Panc1 (cell line): ENCODE data around the gene ESYT2. TPM values are rescaled to one million over a fixed set of nuclear protein-coding genes. Genes with fewer than 3 reads are reported as not detected.

Experiments used
- ATAC-seq: fragments of 200-7000 bp; cut with Tn5 transposase; 2 replicates; pipeline ENCODE4 v1.9.1; 2020; ENCODE audit warnings: mild to moderate bottlenecking, moderate library complexity
- BruUV-seq: library from RNA; stranded (reverse); fragments of 400-500 nt; replicated peaks from 2 replicates; lab custom pipeline; 2021; lab: Mats Ljungman, UMichigan
- CTCF ChIA-PET: fragments of 300-600 bp; sonication (Branson Sonifier 250); formaldehyde crosslinking; loops from one replicate; lab custom pipeline; 2022; ENCODE audit warnings: antibody characterized with exemption; lab: Charles Lee
- POLR2A ChIA-PET: fragments of 300-600 bp; sonication (Branson Sonifier 250); formaldehyde crosslinking; loops from one replicate; lab custom pipeline; 2022; ENCODE audit warnings: antibody characterized with exemption; lab: Charles Lee
- DNase-seq: peaks from one replicate; pipeline ENCODE4 v3.0.0-alpha.2; 2010; ENCODE audit warnings: low read depth, low spot score
- H3K27ac ChIP-seq: 2 replicates; pipeline ENCODE4 v1.5.1; 2011; ENCODE audit warnings: mild to moderate bottlenecking, low read length, inconsistent platforms
- H3K27me3 ChIP-seq: fragments of 200-500 bp; sonication (Bioruptor generic); 2 replicates; pipeline ENCODE4 v1.6.0; 2014; ENCODE audit warnings: low read length, inconsistent platforms; ENCODE audit not compliant: control insufficient read depth, insufficient read depth
- H3K36me3 ChIP-seq: fragments of 200-500 bp; sonication (Bioruptor generic); 2 replicates; pipeline ENCODE4 v1.5.1; 2014; ENCODE audit warnings: inconsistent platforms, mild to moderate bottlenecking, low read length, moderate library complexity; ENCODE audit not compliant: control insufficient read depth, insufficient read depth
- H3K4me1 ChIP-seq: 2 replicates; pipeline ENCODE4 v1.5.1; 2011; ENCODE audit warnings: inconsistent platforms, mild to moderate bottlenecking, low read length, moderate library complexity; ENCODE audit not compliant: control insufficient read depth, insufficient read depth
- H3K4me3 ChIP-seq, 2 experiments: 2 replicates each; pipeline ENCODE4 v1.5.1; 2011 to 2012; ENCODE audit warnings: low read depth in 2 of 2, low read length in 2 of 2, mild to moderate bottlenecking in 2 of 2, inconsistent platforms in 1 of 2, moderate library complexity in 1 of 2
- H3K9me3 ChIP-seq: fragments of 200-500 bp; sonication (Bioruptor generic); 2 replicates; pipeline ENCODE4 v1.5.1; 2014; ENCODE audit warnings: low read depth, mild to moderate bottlenecking, inconsistent platforms, low read length, moderate library complexity; ENCODE audit not compliant: control insufficient read depth, insufficient read depth
- POLR2AphosphoS5 ChIP-seq: IDR thresholded peaks from 2 replicates; pipeline ENCODE4 v1.6.1; 2012; ENCODE audit warnings: mild to moderate bottlenecking, low read depth, low read length, moderate library complexity
- SIN3A ChIP-seq: IDR thresholded peaks from 2 replicates; pipeline ENCODE4 v1.6.1; 2012; ENCODE audit warnings: low read depth, mild to moderate bottlenecking, low read length, moderate library complexity, borderline replicate concordance; ENCODE audit not compliant: insufficient read depth
- TCF7L2 ChIP-seq: IDR thresholded peaks from 2 replicates; pipeline ENCODE4 v1.6.1; 2011; ENCODE audit warnings: mild to moderate bottlenecking, low read depth, low read length, inconsistent platforms
- in situ Hi-C: cut with HindIII; loops from 2 replicates; pipeline ENCODE4 v1.10.0; 2016; ENCODE audit warnings: low sequenced_read_pairs, low pct_unique_long_range_greater_than_20kb
- intact Hi-C: fragments of 100-400 bp; cut with micrococcal nuclease; formaldehyde crosslinking; loops from one replicate; pipeline ENCODE4 v1.10.0; 2022; ENCODE audit not compliant: unreplicated experiment
- total RNA-seq: library from RNA; stranded (reverse); gene quantifications from one replicate; pipeline ENCODE4 v1.2.1, GENCODE V29; 2021; ENCODE audit not compliant: unreplicated experiment
- TF ChIP-seq, protein P1 (sequence below): fragments of 450-650 bp; IDR thresholded peaks from 2 replicates; pipeline ENCODE4 v1.5.1; 2017; ENCODE audit warnings: mild to moderate bottlenecking
- TF ChIP-seq, protein P2 (sequence below), 2 experiments: IDR thresholded peaks; 2 replicates each; pipeline ENCODE4 v1.6.1; 2011 to 2012; ENCODE audit warnings: low read depth in 2 of 2, control low read depth in 1 of 2, low read length in 1 of 2, mild to moderate bottlenecking in 1 of 2, moderate library complexity in 1 of 2; ENCODE audit not compliant: insufficient read depth in 1 of 2

The ESYT2 gene
- total RNA-seq, 1 experiment from 2014 or later = 92.7 TPM

DNA sequence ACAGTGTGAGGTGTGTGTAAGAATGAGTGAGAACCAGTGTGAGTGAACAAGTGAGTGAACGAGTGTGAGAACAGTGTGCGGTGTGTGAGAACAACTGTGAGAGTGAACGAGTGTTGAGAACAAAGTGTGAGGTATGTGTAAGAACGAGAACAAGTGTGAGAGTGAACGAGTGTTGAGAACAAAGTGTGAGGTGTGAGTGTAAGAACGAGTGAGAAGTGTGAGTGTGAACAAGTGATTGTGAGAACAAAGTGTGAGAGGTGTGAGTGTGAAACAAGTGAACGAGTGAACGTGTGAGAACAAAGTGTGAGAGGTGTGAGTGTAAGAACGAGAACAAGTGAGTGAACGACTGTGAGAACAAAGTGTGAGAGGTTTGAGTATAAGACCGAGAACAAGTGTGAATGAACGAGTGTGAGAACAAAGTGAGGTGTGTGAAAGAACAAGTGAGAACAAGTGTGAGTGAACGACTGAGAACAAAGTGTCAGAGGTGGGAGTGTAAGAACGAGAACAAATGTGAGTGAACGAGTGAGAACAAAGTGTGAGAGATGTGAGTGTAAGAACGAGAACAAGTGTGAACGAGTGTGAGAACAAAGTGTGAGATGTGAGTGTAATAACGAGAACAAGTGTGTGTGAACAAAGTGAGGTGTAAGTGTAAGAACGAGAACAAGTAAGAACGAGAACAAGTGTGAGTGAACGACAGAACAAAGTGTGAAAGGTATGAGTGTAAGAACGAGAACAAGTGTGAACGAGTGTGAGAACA, 47.9 kb downstream of the ESYT2 start:
- Histone ChIP-seq H3K27ac (no peak overlapping the region), H3K4me3 (no peak overlapping the region), H3K27me3 (no peaks in the 10 kb centered on the region), H3K4me1 (no peaks in the 10 kb centered on the region), H3K9me3 (no peaks in the 10 kb centered on the region), H3K36me3 (no peaks in the 10 kb centered on the region; the same call in none of the 2 replicates)
- BruUV-seq = no TSS peak
- ChIA-PET POLR2A (no interaction called here), CTCF (no interaction called here)
- intact Hi-C loops = no loop called here
- TF ChIP-seq, protein P1, sequence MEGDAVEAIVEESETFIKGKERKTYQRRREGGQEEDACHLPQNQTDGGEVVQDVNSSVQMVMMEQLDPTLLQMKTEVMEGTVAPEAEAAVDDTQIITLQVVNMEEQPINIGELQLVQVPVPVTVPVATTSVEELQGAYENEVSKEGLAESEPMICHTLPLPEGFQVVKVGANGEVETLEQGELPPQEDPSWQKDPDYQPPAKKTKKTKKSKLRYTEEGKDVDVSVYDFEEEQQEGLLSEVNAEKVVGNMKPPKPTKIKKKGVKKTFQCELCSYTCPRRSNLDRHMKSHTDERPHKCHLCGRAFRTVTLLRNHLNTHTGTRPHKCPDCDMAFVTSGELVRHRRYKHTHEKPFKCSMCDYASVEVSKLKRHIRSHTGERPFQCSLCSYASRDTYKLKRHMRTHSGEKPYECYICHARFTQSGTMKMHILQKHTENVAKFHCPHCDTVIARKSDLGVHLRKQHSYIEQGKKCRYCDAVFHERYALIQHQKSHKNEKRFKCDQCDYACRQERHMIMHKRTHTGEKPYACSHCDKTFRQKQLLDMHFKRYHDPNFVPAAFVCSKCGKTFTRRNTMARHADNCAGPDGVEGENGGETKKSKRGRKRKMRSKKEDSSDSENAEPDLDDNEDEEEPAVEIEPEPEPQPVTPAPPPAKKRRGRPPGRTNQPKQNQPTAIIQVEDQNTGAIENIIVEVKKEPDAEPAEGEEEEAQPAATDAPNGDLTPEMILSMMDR = no peak
- TF ChIP-seq SIN3A = no peak
- TF ChIP-seq POLR2AphosphoS5 = no peak
- TF ChIP-seq TCF7L2 = no peak
- TF ChIP-seq, protein P2, sequence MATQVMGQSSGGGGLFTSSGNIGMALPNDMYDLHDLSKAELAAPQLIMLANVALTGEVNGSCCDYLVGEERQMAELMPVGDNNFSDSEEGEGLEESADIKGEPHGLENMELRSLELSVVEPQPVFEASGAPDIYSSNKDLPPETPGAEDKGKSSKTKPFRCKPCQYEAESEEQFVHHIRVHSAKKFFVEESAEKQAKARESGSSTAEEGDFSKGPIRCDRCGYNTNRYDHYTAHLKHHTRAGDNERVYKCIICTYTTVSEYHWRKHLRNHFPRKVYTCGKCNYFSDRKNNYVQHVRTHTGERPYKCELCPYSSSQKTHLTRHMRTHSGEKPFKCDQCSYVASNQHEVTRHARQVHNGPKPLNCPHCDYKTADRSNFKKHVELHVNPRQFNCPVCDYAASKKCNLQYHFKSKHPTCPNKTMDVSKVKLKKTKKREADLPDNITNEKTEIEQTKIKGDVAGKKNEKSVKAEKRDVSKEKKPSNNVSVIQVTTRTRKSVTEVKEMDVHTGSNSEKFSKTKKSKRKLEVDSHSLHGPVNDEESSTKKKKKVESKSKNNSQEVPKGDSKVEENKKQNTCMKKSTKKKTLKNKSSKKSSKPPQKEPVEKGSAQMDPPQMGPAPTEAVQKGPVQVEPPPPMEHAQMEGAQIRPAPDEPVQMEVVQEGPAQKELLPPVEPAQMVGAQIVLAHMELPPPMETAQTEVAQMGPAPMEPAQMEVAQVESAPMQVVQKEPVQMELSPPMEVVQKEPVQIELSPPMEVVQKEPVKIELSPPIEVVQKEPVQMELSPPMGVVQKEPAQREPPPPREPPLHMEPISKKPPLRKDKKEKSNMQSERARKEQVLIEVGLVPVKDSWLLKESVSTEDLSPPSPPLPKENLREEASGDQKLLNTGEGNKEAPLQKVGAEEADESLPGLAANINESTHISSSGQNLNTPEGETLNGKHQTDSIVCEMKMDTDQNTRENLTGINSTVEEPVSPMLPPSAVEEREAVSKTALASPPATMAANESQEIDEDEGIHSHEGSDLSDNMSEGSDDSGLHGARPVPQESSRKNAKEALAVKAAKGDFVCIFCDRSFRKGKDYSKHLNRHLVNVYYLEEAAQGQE (IDR thresholded peaks at IDR 0.05; ENCODE audit: insufficient read depth in 1 of 2, low read depth in 2 of 2, low read length in 1 of 2) = no peak
- ATAC-seq (no peak), DNase-seq (no peak)
- in situ Hi-C loops = no loop called here

DNA sequence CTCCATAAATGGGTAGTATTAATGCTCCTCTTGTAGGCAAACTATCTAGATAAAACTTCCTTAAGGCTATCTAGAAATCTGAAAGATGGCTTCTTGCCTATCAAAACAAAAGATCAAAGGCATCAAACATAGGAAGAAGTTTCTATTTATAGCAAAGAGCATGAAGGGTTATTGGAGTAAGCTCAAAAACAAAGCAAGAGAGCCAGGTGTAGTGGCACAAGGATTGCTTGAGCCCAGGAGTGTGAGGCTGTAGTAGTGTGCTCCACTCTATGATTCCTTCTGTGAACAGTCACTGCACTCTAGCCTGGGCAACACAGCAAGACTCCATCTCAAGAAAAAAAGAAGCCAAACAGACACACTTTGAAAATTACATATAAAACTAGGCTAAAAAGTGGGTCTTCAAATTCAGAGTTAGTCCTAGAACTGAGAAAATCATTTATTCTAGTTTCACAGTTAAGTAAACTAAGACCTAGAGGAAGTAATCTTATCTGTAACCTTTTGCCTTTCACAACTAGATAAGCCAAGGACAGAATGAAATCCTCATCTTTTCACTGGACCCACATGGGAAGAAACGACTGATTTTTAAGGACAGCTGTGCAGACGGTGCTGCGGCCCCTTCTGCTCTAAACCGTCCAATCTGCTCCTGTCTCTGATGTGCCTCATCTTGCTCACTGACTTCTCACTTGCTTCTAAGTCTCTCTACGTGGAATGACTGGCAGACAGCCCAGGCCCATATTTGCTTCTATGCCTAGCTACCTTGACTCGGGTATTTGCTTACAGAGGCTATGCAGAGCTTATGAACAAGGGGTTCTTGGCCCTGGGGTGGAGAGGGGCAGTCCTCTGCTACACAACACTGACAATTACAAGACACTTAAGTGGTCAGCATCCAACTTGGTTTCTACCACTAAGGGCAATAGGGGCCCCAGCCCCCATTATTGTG, 50.0 kb downstream of the ESYT2 start:
- intact Hi-C loops (no loop called here), in situ Hi-C loops (no loop called here)
- ATAC-seq = no peak
- no peaks in the 10 kb centered on the region for H3K27me3 ChIP-seq
- H3K27ac ChIP-seq = no peak overlapping the region
- ChIA-PET CTCF (no interaction called here), POLR2A (no interaction called here)
- no TSS peak for BruUV-seq
- TF ChIP-seq, protein P1 = no peak
- peak; percentile 25; the same call in 1 of the 2 replicates for TF ChIP-seq TCF7L2
- no peak overlapping the region for H3K4me3 ChIP-seq
- H3K36me3 ChIP-seq = no peaks in the 10 kb centered on the region; the same call in 1 of the 2 replicates
- no peak for DNase-seq
- H3K4me1 ChIP-seq = no peaks in the 10 kb centered on the region
- no peaks in the 10 kb centered on the region for H3K9me3 ChIP-seq
